Kidney glomerular epithelial cell (primary cell): Measurements from ENCODE around the gene TENT4A.
A peak's percentile ranks its signal among the peaks of the same experiment; 100 is the strongest.

Source experiments
- DNase-seq: peaks from one replicate; lab custom pipeline; 2025; lab: John Stamatoyannopoulos, UW

The TENT4A gene

DNA sequence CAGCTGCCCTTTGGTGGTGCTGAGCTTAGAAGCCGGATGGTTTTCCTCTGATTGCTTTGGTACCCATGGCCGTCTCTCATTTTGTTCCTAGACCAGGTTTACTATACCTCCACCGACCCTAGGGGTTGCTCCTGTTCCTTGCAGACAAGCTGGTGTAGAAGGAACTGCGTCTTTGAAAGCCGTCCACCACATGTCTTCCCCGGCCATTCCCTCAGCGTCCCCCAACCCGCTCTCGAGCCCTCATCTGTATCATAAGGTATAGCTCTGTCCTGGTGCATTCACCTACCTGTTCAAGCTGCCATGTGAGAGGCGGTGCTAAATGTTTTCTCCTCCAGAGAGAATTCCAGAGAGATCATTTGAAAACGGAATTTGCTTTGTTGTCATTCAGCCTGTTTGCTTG, 39.5 kb downstream of the TENT4A start:
- DNase-seq: no peak

DNA sequence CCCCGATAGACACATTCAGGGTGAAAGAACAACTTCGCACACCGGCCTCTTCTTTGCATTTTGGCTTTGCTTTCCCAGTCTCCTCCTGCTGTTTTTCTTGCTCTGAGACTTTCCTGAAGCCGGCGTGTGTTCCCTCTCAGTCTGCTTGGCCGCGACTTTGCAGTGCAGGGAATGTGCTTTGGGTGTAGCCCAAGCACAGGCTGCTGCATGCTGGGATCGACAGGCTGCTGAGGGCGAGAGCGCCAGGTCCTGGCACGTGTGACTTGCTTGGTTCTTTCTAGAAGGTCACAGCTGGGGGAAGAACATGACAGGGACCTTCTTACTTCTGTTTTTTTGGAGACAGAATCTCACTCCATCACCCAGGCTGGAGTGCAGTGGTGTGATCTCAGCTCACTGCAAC, 40.6 kb downstream of the TENT4A start:
- DNase-seq: no peak

DNA sequence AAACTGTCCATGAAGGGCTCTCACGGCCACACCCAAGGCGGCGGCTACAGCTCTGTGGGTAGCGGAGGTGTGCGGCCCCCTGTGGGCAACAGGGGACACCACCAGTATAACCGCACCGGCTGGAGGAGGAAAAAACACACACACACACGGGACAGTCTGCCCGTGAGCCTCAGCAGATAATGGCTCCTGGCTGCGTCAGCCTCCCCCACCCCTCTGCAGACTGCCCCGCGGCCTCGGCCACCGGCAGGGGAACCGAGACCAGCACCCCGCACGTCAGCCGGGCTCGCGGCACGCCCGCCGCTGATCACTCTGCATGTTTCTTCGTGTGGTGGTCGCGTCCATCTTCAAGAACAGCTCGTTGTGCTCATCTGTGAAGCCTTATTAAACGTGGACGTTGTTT, 41.5 kb downstream of the TENT4A start:
- no peak for DNase-seq

- no peak for DNase-seq
Observed at GRCh38 chr5:6755519-6755918, 42.3 kb downstream of the TENT4A start.

DNA sequence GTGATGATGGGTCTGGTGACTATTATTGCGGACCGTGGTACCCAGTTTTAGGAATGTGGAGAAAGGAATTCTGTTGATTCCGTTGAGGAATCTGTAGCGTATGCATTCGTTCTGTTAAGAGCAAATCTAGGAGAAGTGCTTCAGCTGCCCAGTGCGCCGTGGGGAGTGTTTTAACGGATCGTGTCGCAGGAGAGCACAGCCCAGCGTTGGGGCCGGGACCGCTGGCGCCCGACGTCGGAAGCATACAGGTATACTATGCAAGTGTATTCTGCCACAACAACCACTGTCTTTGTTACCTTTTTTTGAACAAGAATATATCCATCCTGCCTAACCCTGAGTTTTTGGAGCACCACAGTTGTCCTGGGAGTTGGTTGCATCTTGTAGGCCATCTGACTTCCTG, 42.7 kb downstream of the TENT4A start:
- DNase-seq: no peak

DNA sequence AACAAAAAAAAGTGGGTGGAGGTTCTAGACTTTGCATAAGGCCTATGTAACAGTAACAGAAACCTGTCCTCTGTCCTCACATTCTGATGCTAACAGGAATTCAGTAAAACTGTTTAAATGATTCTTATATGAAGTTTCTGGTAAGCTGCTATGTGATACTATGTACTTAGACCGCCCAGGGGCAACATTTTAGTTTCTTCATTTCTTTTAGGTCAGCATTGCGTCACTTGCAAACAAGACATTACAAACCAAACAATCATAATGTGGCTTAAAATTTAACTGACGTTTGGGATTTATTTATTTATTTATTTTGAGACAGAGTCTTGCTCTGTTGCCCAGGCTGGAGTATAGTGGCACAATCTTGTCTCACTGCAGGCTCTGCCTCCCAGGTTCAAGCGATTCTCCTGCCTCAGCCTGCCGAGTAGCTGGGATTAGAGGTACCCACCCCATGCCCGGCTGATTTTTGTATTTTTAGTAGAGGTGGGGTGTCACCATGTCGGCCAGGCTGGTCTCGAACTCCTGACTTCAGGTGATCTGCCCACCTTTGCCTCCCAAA, 44.3 kb downstream of the TENT4A start:
- DNase-seq: no peak

DNA sequence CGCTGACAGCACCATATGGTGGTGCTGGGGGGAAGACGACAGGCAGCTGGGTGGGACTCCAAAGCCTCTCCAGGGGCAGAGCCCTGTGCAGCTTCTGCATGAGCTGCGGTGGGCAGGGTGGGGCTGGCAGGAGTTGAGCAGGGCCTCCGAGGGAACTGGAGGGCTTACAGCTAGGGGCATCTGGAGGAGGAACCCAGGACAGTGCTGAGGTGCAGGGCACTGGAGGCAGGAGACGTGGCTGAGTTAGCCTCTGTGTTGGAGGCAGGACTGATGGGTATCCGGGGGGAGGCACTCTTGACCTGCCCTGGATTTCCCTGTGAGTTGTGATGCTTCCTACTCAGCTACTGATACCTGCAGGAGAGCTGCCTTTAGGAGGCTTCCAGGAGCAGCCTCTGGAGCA, 45.0 kb downstream of the TENT4A start:
- DNase-seq: no peak

- DNase-seq: no peak
Observed at GRCh38 chr5:6758706-6759105, 45.5 kb downstream of the TENT4A start.

- DNase-seq: peak; percentile 56
Observed at GRCh38 chr5:6759401-6759800, 46.2 kb downstream of the TENT4A start.

- no peak for DNase-seq
Observed at GRCh38 chr5:6759983-6760382, 46.8 kb downstream of the TENT4A start.

GRCh38 chr5:6760686-6761085, 47.5 kb downstream of the TENT4A start:
- DNase-seq: no peak

GRCh38 chr5:6761333-6761732, 48.1 kb downstream of the TENT4A start:
- DNase-seq: no peak

DNA sequence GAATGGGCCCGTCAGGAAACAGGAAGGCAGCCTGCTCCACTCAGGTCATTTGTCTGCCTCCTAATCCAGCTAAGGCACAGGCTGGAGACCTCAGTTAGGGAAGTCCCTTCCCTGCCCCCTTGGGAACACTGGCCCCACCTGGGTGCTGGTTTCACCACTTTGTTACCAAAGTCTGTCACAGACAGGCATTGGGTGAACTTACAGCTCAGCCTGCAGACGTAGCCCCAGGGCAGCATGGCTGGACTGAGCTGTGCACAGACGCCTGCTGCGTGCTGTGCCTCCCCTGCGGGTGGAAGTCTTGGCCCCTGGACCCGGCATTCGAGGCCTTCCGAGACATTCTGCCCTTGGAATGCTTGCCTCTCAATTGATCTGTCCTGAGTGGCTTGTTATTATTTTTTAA, 48.9 kb downstream of the TENT4A start:
- DNase-seq: no peak

- no peak for DNase-seq
Observed at GRCh38 chr5:6762697-6763096, 49.5 kb downstream of the TENT4A start.

DNA sequence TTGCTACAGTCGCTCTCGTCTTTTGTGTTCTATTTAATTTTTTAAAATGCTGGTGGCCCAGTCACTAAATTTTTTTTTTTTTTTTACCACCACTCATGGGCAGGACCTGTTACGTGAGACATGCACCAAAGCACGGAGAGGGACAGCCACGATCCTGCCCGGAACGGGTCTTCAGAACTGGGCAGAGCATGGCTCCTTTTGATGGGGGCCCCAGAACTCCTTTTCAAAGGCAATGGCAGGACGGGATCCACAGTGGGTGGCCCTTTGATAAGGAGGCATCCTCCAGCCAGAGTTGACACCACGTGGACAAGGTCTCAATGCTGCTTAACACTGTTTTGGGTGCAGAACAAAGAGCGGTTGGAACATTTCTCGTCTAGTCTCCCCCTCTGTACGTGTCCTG, 50.0 kb downstream of the TENT4A start:
- DNase-seq: no peak

DNA sequence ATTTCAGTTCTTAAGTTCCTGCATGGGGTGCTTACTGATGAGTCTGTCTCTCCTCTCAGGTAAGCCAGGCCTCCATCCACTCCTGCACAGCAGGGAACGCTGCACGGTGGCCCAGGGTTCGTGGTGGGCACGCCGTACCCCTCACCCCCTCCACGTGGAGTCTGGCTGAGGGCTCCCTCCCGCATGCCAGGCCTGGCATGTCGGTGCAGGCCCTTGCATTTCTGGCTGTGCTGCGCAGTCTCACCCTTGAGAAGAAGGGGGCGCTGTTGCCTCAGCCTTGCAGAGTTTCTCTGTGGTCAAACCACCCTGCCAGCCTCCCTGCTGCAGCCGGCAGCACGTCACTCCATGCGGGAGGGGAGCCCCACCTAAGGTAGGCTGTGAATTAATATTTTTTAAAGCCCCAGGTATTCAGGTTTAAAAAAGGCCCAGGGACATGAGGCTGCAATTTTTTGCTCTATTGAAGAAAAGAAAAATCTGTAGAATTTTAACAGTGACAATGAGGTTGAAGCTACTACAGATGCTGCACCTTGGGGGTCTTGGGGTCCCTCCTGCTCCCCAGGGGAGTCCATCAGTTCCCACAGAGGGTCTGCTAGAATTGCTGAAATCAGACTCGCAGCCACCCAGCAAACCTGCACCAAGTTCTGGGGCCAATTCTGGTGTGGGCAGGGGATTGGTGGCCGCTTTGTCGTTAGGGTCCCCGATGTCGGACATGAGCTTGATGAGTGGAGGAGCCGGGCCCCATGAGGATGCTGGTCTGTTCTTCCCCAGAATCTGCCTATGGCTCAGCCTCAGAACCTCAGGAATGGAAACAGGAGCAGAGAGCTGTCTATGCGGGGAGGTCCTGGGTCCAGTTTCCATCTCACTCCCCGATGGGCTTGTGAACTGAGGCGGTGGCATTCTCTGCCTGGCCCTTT, 52.6 kb downstream of the TENT4A start:
- peak; percentile 75 for DNase-seq

DNA sequence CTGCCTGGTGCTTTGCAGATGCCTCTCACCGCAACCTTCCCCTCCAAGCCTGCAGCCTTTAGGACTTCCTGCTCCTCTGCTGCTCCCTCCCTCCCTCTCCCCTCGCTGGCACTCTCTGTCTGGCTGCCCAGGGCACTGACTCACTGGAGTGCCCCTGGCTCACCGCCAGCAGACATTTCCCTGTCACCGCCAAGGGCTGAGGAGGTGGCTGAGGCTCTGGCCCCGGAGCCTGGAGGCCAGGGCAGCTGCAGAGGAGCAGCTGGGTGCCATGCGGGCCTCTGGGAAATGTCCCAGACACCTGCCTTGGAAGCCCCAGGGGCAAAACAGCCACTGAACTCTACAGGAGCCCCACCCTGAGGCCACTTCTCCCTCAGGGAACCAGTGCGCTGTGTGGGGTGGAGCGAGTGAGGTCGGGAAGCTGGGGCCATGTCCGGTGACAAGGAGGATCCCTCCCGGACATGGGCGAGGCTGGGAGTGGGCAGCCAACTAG, 53.4 kb downstream of the TENT4A start:
- DNase-seq: peak; percentile 93

GRCh38 chr5:6767481-6768063, 54.3 kb downstream of the TENT4A start:
- DNase-seq: no peak

DNA sequence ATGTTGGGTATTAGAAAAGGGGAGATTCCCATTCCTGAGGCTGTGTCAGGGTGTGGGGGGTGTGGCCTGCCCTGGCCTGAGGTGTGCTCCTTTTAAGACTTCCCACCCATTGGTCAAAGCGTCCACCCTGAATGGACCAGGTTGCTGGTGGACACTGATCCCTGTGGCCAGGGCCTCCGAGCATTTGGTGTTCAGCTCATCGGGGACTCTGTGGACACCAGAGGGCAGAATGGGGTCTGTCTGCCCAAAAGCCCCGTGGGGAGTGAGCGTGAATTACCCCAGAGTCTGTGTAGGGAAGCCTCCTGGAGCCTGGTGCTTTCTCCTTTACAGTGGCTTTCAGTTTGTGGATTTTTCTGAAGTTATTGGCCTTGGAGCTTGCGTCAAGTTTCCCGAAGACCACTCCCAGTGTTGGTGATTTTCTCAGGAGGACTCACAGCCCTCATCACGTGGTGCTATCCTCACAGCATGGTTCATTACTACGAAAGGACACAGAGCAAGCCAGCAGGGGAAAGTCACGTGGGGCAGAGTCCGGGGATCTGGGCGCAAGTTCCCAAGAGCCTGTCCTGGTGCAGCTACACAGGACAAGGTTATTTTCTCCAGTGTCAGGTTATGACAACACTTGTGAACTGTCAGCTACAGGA, 55.5 kb downstream of the TENT4A start:
- DNase-seq: no peak

DNA sequence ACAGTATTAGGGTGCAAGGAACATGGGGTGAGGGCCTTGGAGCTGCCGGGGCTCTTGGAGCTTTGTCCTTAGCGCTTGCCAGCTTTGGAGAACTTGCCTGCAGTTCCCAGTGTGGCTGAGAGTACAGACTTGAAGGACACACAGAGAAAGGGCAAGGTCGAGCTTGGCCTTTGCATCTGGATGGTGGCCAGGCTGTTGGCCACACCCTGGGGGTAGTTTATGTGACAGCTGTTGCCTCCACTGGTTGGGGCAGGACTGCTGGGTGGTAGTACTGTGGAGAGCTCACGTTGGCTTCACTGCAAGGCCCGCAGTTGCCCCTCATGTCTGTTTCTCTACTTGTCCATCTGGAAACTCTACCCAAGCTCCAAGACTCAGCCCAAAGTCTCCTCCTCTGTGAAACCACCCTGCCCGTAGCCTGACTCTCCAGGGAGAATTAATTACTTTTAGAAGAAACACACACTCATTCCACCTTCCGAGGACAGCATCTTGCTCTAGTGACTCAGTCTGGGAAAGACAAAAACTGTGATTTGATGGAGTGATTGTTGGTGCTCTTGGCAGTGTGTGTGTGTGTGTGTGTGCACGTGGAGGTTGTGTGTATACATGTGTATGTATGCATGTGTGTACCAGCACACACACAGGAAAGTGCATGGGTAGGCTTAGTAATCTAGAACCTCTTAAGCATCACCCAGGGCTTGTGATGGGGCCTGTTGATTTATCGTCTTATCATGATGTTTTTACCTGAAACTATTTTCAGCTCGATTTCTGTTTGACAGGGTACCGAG, 57.8 kb downstream of the TENT4A start:
- DNase-seq: no peak

GRCh38 chr5:6772886-6773285, 59.7 kb downstream of the TENT4A start:
- DNase-seq: no peak
